ENCODE measurements around the gene IL36A.

DNA sequence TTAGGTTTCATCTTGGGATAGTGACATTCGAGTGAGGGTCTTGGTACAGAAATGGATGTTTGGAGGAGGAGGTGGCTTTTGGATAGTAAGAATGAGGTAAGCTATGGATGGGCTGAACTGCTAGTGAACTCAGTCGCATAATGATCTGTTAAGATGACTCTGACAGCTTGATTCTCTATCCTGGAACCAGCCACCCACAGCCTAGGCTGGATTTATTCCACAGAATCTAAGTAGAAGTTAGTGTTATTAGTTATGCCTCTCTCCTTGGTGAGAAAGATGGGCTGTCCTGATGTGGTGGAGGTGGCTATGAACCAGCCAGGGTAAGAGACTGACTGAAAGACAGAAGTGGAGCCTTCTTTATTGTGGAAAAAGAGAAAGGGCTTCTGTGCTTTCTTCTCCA, 22.4 kb downstream of the IL36A start:
- no peak for TF ChIP-seq YY1 (IDR thresholded peaks at IDR 0.05; ENCODE audit: insufficient read depth, insufficient read length)
- TF ChIP-seq SUZ12 (IDR thresholded peaks at IDR 0.05; ENCODE audit: extremely low read depth, insufficient read depth, insufficient read length), result no peak

Measured in NT2/D1 (cell line).